Measurements from ENCODE around the gene SCNN1B. TPM values are rescaled to one million over a fixed set of nuclear protein-coding genes. Genes with fewer than 3 reads are reported as not detected.

Gene SCNN1B
- total and polyA plus RNA-seq, 4 experiments from 2014 or later, result not detected

- no peak overlapping the region for H3K27ac Mint-ChIP-seq
- H3K4me1 Mint-ChIP-seq, result no peaks in the 10 kb centered on the region
- no peak overlapping the region for H3K27ac ChIP-seq (ENCODE audit: low read depth, low read length)
- H3K9me3 ChIP-seq (ENCODE audit: control insufficient read depth in 1 of 2, low read length in 2 of 2), result no peaks in the 10 kb centered on the region
- DNase-seq, result no peak
- H3K27me3 ChIP-seq (ENCODE audit: insufficient read depth, low read length), result no peaks in the 10 kb centered on the region
- H3K36me3 Mint-ChIP-seq, result no peaks in the 10 kb centered on the region
- intact Hi-C loops (cut with micrococcal nuclease), result no loop called here
- peaks cover 0 to 4% (median 0%) of the 10 kb centered on the region in 8 donors for H3K9me3 Mint-ChIP-seq
- peaks cover 5 to 10% of the 10 kb centered on the region in 2 donors for H3K27me3 Mint-ChIP-seq
- H3K36me3 ChIP-seq (ENCODE audit: insufficient read depth, low read length), result no peaks in the 10 kb centered on the region
- POLR2A ChIA-PET (ENCODE audit: partially characterized antibody), result no interaction called here
- H3K4me1 ChIP-seq (ENCODE audit: insufficient read depth, low read length), result no peaks in the 10 kb centered on the region
- H3K4me3 ChIP-seq (ENCODE audit: low read length in 2 of 2), result no peak overlapping the region
- CTCF ChIA-PET (ENCODE audit: partially characterized antibody), result no interaction called here
- no peak overlapping the region for H3K4me3 Mint-ChIP-seq
These were observed 43.2 kb upstream of the SCNN1B start for GRCh38 chr16:23258919-23259237.

GRCh38 chr16:23267647-23268046 lies 34.5 kb upstream of the SCNN1B start:
- Mint-ChIP-seq H3K4me1 (no peaks in the 10 kb centered on the region), H3K9me3 (peaks cover 0 to 11% (median 3%) of the 10 kb centered on the region in 8 donors), H3K4me3 (no peak overlapping the region), H3K27ac (no peak overlapping the region), H3K36me3 (no peaks in the 10 kb centered on the region), H3K27me3 (peaks cover 9 to 15% of the 10 kb centered on the region in 2 donors)
- Histone ChIP-seq H3K9me3 (ENCODE audit: control insufficient read depth in 1 of 2, low read length in 2 of 2) (no peaks in the 10 kb centered on the region), H3K4me1 (ENCODE audit: insufficient read depth, low read length) (no peaks in the 10 kb centered on the region), H3K27me3 (ENCODE audit: insufficient read depth, low read length) (no peaks in the 10 kb centered on the region), H3K4me3 (ENCODE audit: low read length in 2 of 2) (no peak overlapping the region), H3K27ac (ENCODE audit: low read depth, low read length) (no peak overlapping the region), H3K36me3 (ENCODE audit: insufficient read depth, low read length) (no peaks in the 10 kb centered on the region)
- ChIA-PET CTCF (ENCODE audit: partially characterized antibody) (interaction anchor here (0.7 kb wide), 1 partner anchor 628 kb away, joined by 5 read pairs; no protein-coding TSS in a partner anchor), POLR2A (ENCODE audit: partially characterized antibody) (no interaction called here)
- intact Hi-C loops (cut with micrococcal nuclease), result no loop called here
- no peak for DNase-seq

- Histone ChIP-seq H3K27ac (ENCODE audit: low read depth, low read length) (no peak overlapping the region), H3K4me3 (ENCODE audit: low read length in 2 of 2) (no peak overlapping the region), H3K9me3 (ENCODE audit: control insufficient read depth in 1 of 2, low read length in 2 of 2) (no peaks in the 10 kb centered on the region), H3K4me1 (ENCODE audit: insufficient read depth, low read length) (no peaks in the 10 kb centered on the region), H3K27me3 (ENCODE audit: insufficient read depth, low read length) (no peaks in the 10 kb centered on the region), H3K36me3 (ENCODE audit: insufficient read depth, low read length) (no peaks in the 10 kb centered on the region)
- CTCF ChIA-PET (ENCODE audit: partially characterized antibody), result no interaction called here
- intact Hi-C loops (cut with micrococcal nuclease), result no loop called here
- H3K27ac Mint-ChIP-seq, result no peak overlapping the region
- peaks cover 6 to 9% of the 10 kb centered on the region in 2 donors for H3K27me3 Mint-ChIP-seq
- H3K36me3 Mint-ChIP-seq, result no peaks in the 10 kb centered on the region
- H3K4me3 Mint-ChIP-seq, result no peak overlapping the region
- POLR2A ChIA-PET (ENCODE audit: partially characterized antibody), result no interaction called here
- no peaks in the 10 kb centered on the region for H3K4me1 Mint-ChIP-seq
- peaks cover 0 to 11% (median 3%) of the 10 kb centered on the region in 8 donors for H3K9me3 Mint-ChIP-seq
- DNase-seq, result no peak
These were observed 33.5 kb upstream of the SCNN1B start for GRCh38 chr16:23268561-23268960.

GRCh38 chr16:23269248-23269953 lies 32.7 kb upstream of the SCNN1B start:
- ChIA-PET POLR2A (ENCODE audit: partially characterized antibody) (no interaction called here), CTCF (ENCODE audit: partially characterized antibody) (no interaction called here)
- Mint-ChIP-seq H3K4me3 (no peak overlapping the region), H3K27me3 (peaks cover 7 to 9% of the 10 kb centered on the region in 2 donors), H3K4me1 (no peaks in the 10 kb centered on the region), H3K36me3 (no peaks in the 10 kb centered on the region), H3K9me3 (peaks cover under 1 to 11% (median 3%) of the 10 kb centered on the region in 8 donors), H3K27ac (no peak overlapping the region)
- intact Hi-C loops (cut with micrococcal nuclease), result no loop called here
- no peaks in the 10 kb centered on the region for H3K27me3 ChIP-seq (ENCODE audit: insufficient read depth, low read length)
- H3K4me3 ChIP-seq (ENCODE audit: low read length in 2 of 2), result no peak overlapping the region
- no peaks in the 10 kb centered on the region for H3K4me1 ChIP-seq (ENCODE audit: insufficient read depth, low read length)
- H3K36me3 ChIP-seq (ENCODE audit: insufficient read depth, low read length), result no peaks in the 10 kb centered on the region
- no peak overlapping the region for H3K27ac ChIP-seq (ENCODE audit: low read depth, low read length)
- no peaks in the 10 kb centered on the region for H3K9me3 ChIP-seq (ENCODE audit: control insufficient read depth in 1 of 2, low read length in 2 of 2)
- no peak for DNase-seq

GRCh38 chr16:23270654-23271053 lies 31.4 kb upstream of the SCNN1B start:
- Mint-ChIP-seq H3K4me3 (no peak overlapping the region), H3K27ac (no peak overlapping the region), H3K9me3 (peaks cover 3 to 18% (median 7%) of the 10 kb centered on the region in 8 donors), H3K4me1 (no peaks in the 10 kb centered on the region), H3K27me3 (peaks cover 11 to 20% of the 10 kb centered on the region in 2 donors), H3K36me3 (peaks cover 0 to 5% of the 10 kb centered on the region in 2 donors)
- H3K4me1 ChIP-seq (ENCODE audit: insufficient read depth, low read length), result no peaks in the 10 kb centered on the region
- H3K36me3 ChIP-seq (ENCODE audit: insufficient read depth, low read length), result no peaks in the 10 kb centered on the region
- no peaks in the 10 kb centered on the region for H3K27me3 ChIP-seq (ENCODE audit: insufficient read depth, low read length)
- POLR2A ChIA-PET (ENCODE audit: partially characterized antibody), result no interaction called here
- CTCF ChIA-PET (ENCODE audit: partially characterized antibody), result no interaction called here
- intact Hi-C loops (cut with micrococcal nuclease), result no loop called here
- no peak for DNase-seq
- H3K27ac ChIP-seq (ENCODE audit: low read depth, low read length), result no peak overlapping the region
- H3K9me3 ChIP-seq (ENCODE audit: control insufficient read depth in 1 of 2, low read length in 2 of 2), result no peaks in the 10 kb centered on the region
- no peak overlapping the region for H3K4me3 ChIP-seq (ENCODE audit: low read length in 2 of 2)

- Histone ChIP-seq H3K4me1 (ENCODE audit: insufficient read depth, low read length) (no peaks in the 10 kb centered on the region), H3K9me3 (ENCODE audit: control insufficient read depth in 1 of 2, low read length in 2 of 2) (no peaks in the 10 kb centered on the region), H3K27me3 (ENCODE audit: insufficient read depth, low read length) (no peaks in the 10 kb centered on the region), H3K36me3 (ENCODE audit: insufficient read depth, low read length) (no peaks in the 10 kb centered on the region), H3K4me3 (ENCODE audit: low read length in 2 of 2) (no peak overlapping the region), H3K27ac (ENCODE audit: low read depth, low read length) (no peak overlapping the region)
- POLR2A ChIA-PET (ENCODE audit: partially characterized antibody), result no interaction called here
- no peak overlapping the region for H3K27ac Mint-ChIP-seq
- CTCF ChIA-PET (ENCODE audit: partially characterized antibody), result no interaction called here
- no peak overlapping the region for H3K4me3 Mint-ChIP-seq
- peaks cover 26 to 31% of the 10 kb centered on the region in 2 donors for H3K27me3 Mint-ChIP-seq
- H3K4me1 Mint-ChIP-seq, result peaks cover 0 to 3% (median under 1%) of the 10 kb centered on the region in 4 donors
- H3K36me3 Mint-ChIP-seq, result peaks cover 0 to 5% of the 10 kb centered on the region in 2 donors
- peaks cover 3 to 19% (median 9%) of the 10 kb centered on the region in 8 donors for H3K9me3 Mint-ChIP-seq
- no peak for DNase-seq
- intact Hi-C loops (cut with micrococcal nuclease), result no loop called here
These were observed 27.1 kb upstream of the SCNN1B start for GRCh38 chr16:23274968-23275367.

GRCh38 chr16:23276821-23277220 lies 25.3 kb upstream of the SCNN1B start:
- H3K27ac Mint-ChIP-seq, result no peak overlapping the region
- POLR2A ChIA-PET (ENCODE audit: partially characterized antibody), result no interaction called here

More at GRCh38 chr16:23276821-23277220, 25.3 kb upstream of the SCNN1B start:
- Histone ChIP-seq H3K27ac (ENCODE audit: low read depth, low read length) (no peak overlapping the region), H3K4me1 (ENCODE audit: insufficient read depth, low read length) (no peaks in the 10 kb centered on the region), H3K9me3 (ENCODE audit: control insufficient read depth in 1 of 2, low read length in 2 of 2) (no peaks in the 10 kb centered on the region), H3K36me3 (ENCODE audit: insufficient read depth, low read length) (no peaks in the 10 kb centered on the region), H3K4me3 (ENCODE audit: low read length in 2 of 2) (no peak overlapping the region), H3K27me3 (ENCODE audit: insufficient read depth, low read length) (no peaks in the 10 kb centered on the region)
- Mint-ChIP-seq H3K4me3 (no peak overlapping the region), H3K4me1 (peaks cover 0 to 3% (median under 1%) of the 10 kb centered on the region in 4 donors), H3K27me3 (peaks cover 30 to 39% of the 10 kb centered on the region in 2 donors), H3K9me3 (peaks cover 0 to 14% (median 6%) of the 10 kb centered on the region in 8 donors), H3K36me3 (peaks cover 0 to 5% of the 10 kb centered on the region in 2 donors)
- intact Hi-C loops (cut with micrococcal nuclease), result no loop called here
- no peak for DNase-seq
- CTCF ChIA-PET (ENCODE audit: partially characterized antibody), result no interaction called here

All from CD4-positive, alpha-beta memory T cell (primary cell).